Liver (tissue), 3 donors: ENCODE data around the gene MAIP1.

ENCODE experiments used
- FOXA1 ChIP-seq: IDR thresholded peaks from 2 replicates; pipeline ENCODE4 v1.6.1; 2016; ENCODE audit warnings: antibody characterized with exemption
- GABPA ChIP-seq, 2 donors: IDR thresholded peaks in 1 of 2; conservative IDR thresholded peaks in 1 of 2; 2 replicates each; pipeline ENCODE4 v1.6.1; 2016; ENCODE audit warnings: antibody characterized with exemption in 2 of 2, mild to moderate bottlenecking in 1 of 2, moderate library complexity in 1 of 2
- RAD21 ChIP-seq, 2 donors: IDR thresholded peaks; 2 replicates each; pipeline ENCODE4 v1.6.1; 2016; ENCODE audit warnings: antibody characterized with exemption in 2 of 2, mild to moderate bottlenecking in 2 of 2
- RXRA ChIP-seq, 2 donors: IDR thresholded peaks; 2 replicates each; pipeline ENCODE4 v1.6.1; 2017 to 2018; ENCODE audit warnings: antibody characterized with exemption in 2 of 2, mild to moderate bottlenecking in 1 of 2
- SP1 ChIP-seq: IDR thresholded peaks from 2 replicates; pipeline ENCODE4 v1.6.1; 2018; ENCODE audit warnings: antibody characterized with exemption, mild to moderate bottlenecking
- TAF1 ChIP-seq: conservative IDR thresholded peaks from 2 replicates; pipeline ENCODE4 v1.6.1; 2016; ENCODE audit warnings: antibody characterized with exemption, mild to moderate bottlenecking
- TF ChIP-seq, protein P1 (sequence below): fragments of 150-350 bp; IDR thresholded peaks from 2 replicates; pipeline ENCODE4 v1.5.1; 2017; ENCODE audit warnings: improper control_type of control experiment, low read depth, low read length; ENCODE audit not compliant: missing input control
- TF ChIP-seq, protein P2 (sequence below): IDR thresholded peaks from 2 replicates; pipeline ENCODE4 v1.6.1; 2016; ENCODE audit warnings: antibody characterized with exemption
- TF ChIP-seq, protein P3 (sequence below): IDR thresholded peaks from 2 replicates; pipeline ENCODE4 v1.6.1; 2016; ENCODE audit warnings: antibody characterized with exemption, mild to moderate bottlenecking
- donor health status: healthy.
- donor health status: healthy.

- TF ChIP-seq TAF1 (no peak), FOXA1 (no peak), SP1 (no peak), GABPA (IDR thresholded peaks at IDR 0.05 in 1 of 2, conservative IDR thresholded peaks at IDR 0.05 in 1 of 2) (no peak), RAD21 (IDR thresholded peaks at IDR 0.05) (no peak), RXRA (IDR thresholded peaks at IDR 0.05) (no peak)
- TF ChIP-seq, protein P1, sequence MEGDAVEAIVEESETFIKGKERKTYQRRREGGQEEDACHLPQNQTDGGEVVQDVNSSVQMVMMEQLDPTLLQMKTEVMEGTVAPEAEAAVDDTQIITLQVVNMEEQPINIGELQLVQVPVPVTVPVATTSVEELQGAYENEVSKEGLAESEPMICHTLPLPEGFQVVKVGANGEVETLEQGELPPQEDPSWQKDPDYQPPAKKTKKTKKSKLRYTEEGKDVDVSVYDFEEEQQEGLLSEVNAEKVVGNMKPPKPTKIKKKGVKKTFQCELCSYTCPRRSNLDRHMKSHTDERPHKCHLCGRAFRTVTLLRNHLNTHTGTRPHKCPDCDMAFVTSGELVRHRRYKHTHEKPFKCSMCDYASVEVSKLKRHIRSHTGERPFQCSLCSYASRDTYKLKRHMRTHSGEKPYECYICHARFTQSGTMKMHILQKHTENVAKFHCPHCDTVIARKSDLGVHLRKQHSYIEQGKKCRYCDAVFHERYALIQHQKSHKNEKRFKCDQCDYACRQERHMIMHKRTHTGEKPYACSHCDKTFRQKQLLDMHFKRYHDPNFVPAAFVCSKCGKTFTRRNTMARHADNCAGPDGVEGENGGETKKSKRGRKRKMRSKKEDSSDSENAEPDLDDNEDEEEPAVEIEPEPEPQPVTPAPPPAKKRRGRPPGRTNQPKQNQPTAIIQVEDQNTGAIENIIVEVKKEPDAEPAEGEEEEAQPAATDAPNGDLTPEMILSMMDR = no peak
- TF ChIP-seq, protein P2, sequence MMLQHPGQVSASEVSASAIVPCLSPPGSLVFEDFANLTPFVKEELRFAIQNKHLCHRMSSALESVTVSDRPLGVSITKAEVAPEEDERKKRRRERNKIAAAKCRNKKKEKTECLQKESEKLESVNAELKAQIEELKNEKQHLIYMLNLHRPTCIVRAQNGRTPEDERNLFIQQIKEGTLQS = no peak
- TF ChIP-seq, protein P3, sequence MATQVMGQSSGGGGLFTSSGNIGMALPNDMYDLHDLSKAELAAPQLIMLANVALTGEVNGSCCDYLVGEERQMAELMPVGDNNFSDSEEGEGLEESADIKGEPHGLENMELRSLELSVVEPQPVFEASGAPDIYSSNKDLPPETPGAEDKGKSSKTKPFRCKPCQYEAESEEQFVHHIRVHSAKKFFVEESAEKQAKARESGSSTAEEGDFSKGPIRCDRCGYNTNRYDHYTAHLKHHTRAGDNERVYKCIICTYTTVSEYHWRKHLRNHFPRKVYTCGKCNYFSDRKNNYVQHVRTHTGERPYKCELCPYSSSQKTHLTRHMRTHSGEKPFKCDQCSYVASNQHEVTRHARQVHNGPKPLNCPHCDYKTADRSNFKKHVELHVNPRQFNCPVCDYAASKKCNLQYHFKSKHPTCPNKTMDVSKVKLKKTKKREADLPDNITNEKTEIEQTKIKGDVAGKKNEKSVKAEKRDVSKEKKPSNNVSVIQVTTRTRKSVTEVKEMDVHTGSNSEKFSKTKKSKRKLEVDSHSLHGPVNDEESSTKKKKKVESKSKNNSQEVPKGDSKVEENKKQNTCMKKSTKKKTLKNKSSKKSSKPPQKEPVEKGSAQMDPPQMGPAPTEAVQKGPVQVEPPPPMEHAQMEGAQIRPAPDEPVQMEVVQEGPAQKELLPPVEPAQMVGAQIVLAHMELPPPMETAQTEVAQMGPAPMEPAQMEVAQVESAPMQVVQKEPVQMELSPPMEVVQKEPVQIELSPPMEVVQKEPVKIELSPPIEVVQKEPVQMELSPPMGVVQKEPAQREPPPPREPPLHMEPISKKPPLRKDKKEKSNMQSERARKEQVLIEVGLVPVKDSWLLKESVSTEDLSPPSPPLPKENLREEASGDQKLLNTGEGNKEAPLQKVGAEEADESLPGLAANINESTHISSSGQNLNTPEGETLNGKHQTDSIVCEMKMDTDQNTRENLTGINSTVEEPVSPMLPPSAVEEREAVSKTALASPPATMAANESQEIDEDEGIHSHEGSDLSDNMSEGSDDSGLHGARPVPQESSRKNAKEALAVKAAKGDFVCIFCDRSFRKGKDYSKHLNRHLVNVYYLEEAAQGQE = no peak
These were observed 11.0 kb downstream of the MAIP1 start for GRCh38 chr2:199966405-199966804.
